Measurements from ENCODE around the gene RBM18.

GRCh38 chr9:122226758-122227574 is 37.7 kb downstream of the RBM18 start:
- TF ChIP-seq, protein P1, sequence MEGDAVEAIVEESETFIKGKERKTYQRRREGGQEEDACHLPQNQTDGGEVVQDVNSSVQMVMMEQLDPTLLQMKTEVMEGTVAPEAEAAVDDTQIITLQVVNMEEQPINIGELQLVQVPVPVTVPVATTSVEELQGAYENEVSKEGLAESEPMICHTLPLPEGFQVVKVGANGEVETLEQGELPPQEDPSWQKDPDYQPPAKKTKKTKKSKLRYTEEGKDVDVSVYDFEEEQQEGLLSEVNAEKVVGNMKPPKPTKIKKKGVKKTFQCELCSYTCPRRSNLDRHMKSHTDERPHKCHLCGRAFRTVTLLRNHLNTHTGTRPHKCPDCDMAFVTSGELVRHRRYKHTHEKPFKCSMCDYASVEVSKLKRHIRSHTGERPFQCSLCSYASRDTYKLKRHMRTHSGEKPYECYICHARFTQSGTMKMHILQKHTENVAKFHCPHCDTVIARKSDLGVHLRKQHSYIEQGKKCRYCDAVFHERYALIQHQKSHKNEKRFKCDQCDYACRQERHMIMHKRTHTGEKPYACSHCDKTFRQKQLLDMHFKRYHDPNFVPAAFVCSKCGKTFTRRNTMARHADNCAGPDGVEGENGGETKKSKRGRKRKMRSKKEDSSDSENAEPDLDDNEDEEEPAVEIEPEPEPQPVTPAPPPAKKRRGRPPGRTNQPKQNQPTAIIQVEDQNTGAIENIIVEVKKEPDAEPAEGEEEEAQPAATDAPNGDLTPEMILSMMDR (IDR thresholded peaks at IDR 0.05), result no peak
- TF ChIP-seq POLR2A (IDR thresholded peaks at IDR 0.05), result no peak
